Measurements from ENCODE around the gene KRT78. TPM values are rescaled to one million over a fixed set of nuclear protein-coding genes. Genes with fewer than 3 reads are reported as not detected.

The KRT78 gene
- total and polyA plus RNA-seq, 9 of the 15 experiments (the other 6 are each of a cell fraction or from before 2014, with no cell fraction given): not detected

DNA sequence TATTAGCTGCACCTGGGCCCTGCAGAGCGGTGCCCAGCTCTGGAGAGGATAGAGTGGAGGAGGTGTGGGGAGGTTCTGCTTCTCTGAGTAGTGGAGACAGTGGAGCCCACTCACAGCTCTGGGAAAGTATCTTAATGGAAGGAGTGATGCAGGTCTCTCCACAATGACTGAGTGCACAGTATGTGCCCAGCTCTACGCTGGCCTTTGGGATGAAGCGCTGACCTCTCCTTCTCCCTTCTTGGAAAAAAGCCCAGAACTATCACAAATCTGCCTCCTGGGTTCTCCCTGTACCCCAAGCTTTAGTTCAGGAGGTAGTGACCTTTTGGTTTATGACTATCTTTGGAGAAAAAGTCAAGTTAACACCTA, 52.4 kb downstream of the KRT78 start:
- Histone ChIP-seq H3K9me1 (ENCODE audit: control insufficient read depth, insufficient read depth, low read length) (no peaks in the 10 kb centered on the region), H2AFZ (ENCODE audit: low read depth, low read length) (0 out of 2 replicates have a peak overlapping the region, but pooled peaks have one; percentile 46), H3K4me2 (ENCODE audit: insufficient read depth, low read length) (no peak overlapping the region), H3K4me3 (no peak overlapping the region), H4K20me1 (replicated peaks; ENCODE audit: control insufficient read depth, insufficient read depth, low read length) (no peaks in the 10 kb centered on the region), H3K4me1 (replicated peaks in 1 of 2; ENCODE audit: control insufficient read depth in 2 of 2, insufficient read depth in 2 of 2, low read length in 2 of 2) (peaks cover 28 to 37% of the 10 kb centered on the region in 2 experiments; a peak in 4 of 5 replicates), H3K9ac (ENCODE audit: insufficient read depth in 1 of 2, low read depth in 2 of 2, low read length in 2 of 2) (peak overlapping the region; percentile 14 to 22; a peak in 2 of 4 replicates), H3K79me2 (ENCODE audit: control insufficient read depth, insufficient read depth, low read length) (no peaks in the 10 kb centered on the region), H3K27ac (ENCODE audit: extremely low read depth, low read depth, low read length) (no peak overlapping the region; the same call in 2 of the 3 replicates), H3K36me3 (ENCODE audit: control insufficient read depth, insufficient read depth, low read length) (no peaks in the 10 kb centered on the region), H3K27me3 (ENCODE audit: control insufficient read depth in 2 of 2, insufficient read depth in 2 of 2, low read length in 2 of 2) (no peaks in the 10 kb centered on the region), H3K9me3 (replicated peaks; ENCODE audit: control insufficient read depth, insufficient read depth, low read depth, low read length) (no peaks in the 10 kb centered on the region)
- no peak for ATAC-seq
- in situ Hi-C loops (cut with MboI) (no loop called here), intact Hi-C loops (cut with micrococcal nuclease) (no loop called here)
- ChIA-PET POLR2A (interaction anchor here (1.3 to 1.5 kb wide), 2 partner anchors 9 to 10 kb away, joined by 3 to 4 read pairs; no protein-coding TSS in a partner anchor), CTCF (ENCODE audit: low intra/inter-chr PET ratio) (no interaction called here)
- WGBS (ENCODE audit: insufficient coverage, low coverage, missing lambda C conversion rate): 64% methylated on average over 3 of the region's 3 CpGs
- no TSS peak for BruUV-seq (replicated peaks)
- TF ChIP-seq PRMT5 (CRISPR knock-in tag; IDR thresholded peaks at IDR 0.05) (no peak), ATF7 (IDR thresholded peaks at IDR 0.05) (no peak), FOXK1 (CRISPR knock-in tag; IDR thresholded peaks at IDR 0.05; ENCODE audit: borderline replicate concordance) (no peak), ZFP30 (CRISPR knock-in tag; IDR thresholded peaks at IDR 0.05; ENCODE audit: borderline replicate concordance) (no peak), KHSRP (IDR thresholded peaks at IDR 0.05) (no peak), SMAD1 (IDR thresholded peaks at IDR 0.05; ENCODE audit: low read depth, low read length, partially characterized antibody) (no peak)
- TF ChIP-seq, protein P1, sequence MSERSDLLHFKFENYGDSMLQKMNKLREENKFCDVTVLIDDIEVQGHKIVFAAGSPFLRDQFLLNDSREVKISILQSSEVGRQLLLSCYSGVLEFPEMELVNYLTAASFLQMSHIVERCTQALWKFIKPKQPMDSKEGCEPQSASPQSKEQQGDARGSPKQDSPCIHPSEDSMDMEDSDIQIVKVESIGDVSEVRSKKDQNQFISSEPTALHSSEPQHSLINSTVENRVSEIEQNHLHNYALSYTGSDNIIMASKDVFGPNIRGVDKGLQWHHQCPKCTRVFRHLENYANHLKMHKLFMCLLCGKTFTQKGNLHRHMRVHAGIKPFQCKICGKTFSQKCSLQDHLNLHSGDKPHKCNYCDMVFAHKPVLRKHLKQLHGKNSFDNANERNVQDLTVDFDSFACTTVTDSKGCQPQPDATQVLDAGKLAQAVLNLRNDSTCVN (CRISPR knock-in tag; IDR thresholded peaks at IDR 0.05): no peak
- TF ChIP-seq, protein P2, sequence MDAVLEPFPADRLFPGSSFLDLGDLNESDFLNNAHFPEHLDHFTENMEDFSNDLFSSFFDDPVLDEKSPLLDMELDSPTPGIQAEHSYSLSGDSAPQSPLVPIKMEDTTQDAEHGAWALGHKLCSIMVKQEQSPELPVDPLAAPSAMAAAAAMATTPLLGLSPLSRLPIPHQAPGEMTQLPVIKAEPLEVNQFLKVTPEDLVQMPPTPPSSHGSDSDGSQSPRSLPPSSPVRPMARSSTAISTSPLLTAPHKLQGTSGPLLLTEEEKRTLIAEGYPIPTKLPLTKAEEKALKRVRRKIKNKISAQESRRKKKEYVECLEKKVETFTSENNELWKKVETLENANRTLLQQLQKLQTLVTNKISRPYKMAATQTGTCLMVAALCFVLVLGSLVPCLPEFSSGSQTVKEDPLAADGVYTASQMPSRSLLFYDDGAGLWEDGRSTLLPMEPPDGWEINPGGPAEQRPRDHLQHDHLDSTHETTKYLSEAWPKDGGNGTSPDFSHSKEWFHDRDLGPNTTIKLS (IDR thresholded peaks at IDR 0.05; ENCODE audit: borderline replicate concordance, low read depth): no peak
- TF ChIP-seq, protein P3, sequence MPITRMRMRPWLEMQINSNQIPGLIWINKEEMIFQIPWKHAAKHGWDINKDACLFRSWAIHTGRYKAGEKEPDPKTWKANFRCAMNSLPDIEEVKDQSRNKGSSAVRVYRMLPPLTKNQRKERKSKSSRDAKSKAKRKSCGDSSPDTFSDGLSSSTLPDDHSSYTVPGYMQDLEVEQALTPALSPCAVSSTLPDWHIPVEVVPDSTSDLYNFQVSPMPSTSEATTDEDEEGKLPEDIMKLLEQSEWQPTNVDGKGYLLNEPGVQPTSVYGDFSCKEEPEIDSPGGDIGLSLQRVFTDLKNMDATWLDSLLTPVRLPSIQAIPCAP (CRISPR knock-in tag; IDR thresholded peaks at IDR 0.05; ENCODE audit: borderline replicate concordance): no peak
- no peak for DNase-seq (ENCODE audit: extremely low read depth in 1 of 4, low spot score in 3 of 4)
- no peak for FAIRE-seq

Measured in K562 (cell line).